ENCODE results near the gene CENPH. TPM values are rescaled to one million over a fixed set of nuclear protein-coding genes. Genes with fewer than 3 reads are reported as not detected.
A peak's percentile ranks its signal among the peaks of the same experiment; 100 is the strongest.
"Not testable (repeated sequence)": the region's sequence is repeated elsewhere in the genome, so short reads cannot be mapped to it uniquely, and the experiment has no call there.

CENPH gene
- total and polyA plus RNA-seq, 2 experiments from 2014 or later, result 22.2 to 26.7 TPM

GRCh38 chr5:69245031-69245430 lies 55.6 kb downstream of the CENPH start:
- TF ChIP-seq, protein P1, sequence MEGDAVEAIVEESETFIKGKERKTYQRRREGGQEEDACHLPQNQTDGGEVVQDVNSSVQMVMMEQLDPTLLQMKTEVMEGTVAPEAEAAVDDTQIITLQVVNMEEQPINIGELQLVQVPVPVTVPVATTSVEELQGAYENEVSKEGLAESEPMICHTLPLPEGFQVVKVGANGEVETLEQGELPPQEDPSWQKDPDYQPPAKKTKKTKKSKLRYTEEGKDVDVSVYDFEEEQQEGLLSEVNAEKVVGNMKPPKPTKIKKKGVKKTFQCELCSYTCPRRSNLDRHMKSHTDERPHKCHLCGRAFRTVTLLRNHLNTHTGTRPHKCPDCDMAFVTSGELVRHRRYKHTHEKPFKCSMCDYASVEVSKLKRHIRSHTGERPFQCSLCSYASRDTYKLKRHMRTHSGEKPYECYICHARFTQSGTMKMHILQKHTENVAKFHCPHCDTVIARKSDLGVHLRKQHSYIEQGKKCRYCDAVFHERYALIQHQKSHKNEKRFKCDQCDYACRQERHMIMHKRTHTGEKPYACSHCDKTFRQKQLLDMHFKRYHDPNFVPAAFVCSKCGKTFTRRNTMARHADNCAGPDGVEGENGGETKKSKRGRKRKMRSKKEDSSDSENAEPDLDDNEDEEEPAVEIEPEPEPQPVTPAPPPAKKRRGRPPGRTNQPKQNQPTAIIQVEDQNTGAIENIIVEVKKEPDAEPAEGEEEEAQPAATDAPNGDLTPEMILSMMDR (IDR thresholded peaks at IDR 0.05; ENCODE audit: low read depth, low read length), result no peak
- Histone ChIP-seq H3K4me3 (no peak overlapping the region), H3K4me1 (ENCODE audit: low read depth) (no peaks in the 10 kb centered on the region), H3K27me3 (no peaks in the 10 kb centered on the region), H3K9me3 (ENCODE audit: low read depth) (no peaks in the 10 kb centered on the region), H3K36me3 (no peaks in the 10 kb centered on the region), H3K27ac (no peak overlapping the region)
- no peak for DNase-seq (ENCODE audit: low read depth in 1 of 2, low spot score in 1 of 2)

DNA sequence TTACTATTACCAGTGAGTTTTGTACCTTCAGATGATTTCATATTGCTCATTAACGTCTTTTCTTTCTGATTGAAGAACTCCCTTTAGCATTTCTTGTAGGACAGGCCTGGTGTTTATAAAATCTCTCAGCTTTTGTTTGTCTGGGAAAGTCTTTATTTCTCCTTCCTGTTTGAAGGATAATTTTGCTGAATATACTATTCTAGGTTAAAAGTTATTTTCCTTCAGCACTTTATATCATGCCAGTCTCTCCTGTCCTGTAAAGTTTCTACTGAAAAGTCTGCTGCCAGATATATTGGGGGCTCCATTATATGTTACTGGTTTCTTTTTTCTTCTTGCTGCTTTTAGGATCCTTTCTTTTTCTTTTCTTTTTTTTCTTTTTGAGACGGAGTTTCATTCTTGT lies 58.6 kb downstream of the CENPH start:
- no peaks in the 10 kb centered on the region for H3K4me1 ChIP-seq (ENCODE audit: low read depth)
- H3K27me3 ChIP-seq, result no peaks in the 10 kb centered on the region
- no peak for DNase-seq (ENCODE audit: low read depth in 1 of 2, low spot score in 1 of 2)
- TF ChIP-seq, protein P1 (IDR thresholded peaks at IDR 0.05; ENCODE audit: low read depth, low read length), result no peak
- no peak overlapping the region for H3K4me3 ChIP-seq
- H3K27ac ChIP-seq, result no peak overlapping the region
- no peaks in the 10 kb centered on the region for H3K9me3 ChIP-seq (ENCODE audit: low read depth)
- no peaks in the 10 kb centered on the region for H3K36me3 ChIP-seq

DNA sequence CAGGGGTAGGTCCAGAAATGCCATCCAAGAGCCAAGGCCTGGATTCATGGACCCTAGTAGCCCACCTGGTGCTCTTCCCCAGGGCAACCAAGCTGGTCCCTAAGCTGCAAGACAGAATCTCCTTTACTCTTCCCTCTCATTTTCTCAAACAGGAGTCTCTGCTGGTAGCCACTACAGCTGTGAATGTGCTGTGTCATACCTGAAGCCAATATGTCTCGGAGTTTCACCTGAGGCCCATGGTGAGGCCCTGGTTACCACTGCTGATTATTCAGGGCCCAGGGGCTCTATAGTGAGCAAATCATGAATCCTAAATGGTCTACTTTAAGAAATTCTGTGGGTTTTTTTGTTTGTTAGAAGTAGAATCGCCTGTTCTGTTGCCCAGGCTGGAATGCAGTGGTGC lies 61.2 kb downstream of the CENPH start:
- Histone ChIP-seq H3K9me3 (ENCODE audit: low read depth) (no peaks in the 10 kb centered on the region), H3K27me3 (no peaks in the 10 kb centered on the region), H3K4me1 (ENCODE audit: low read depth) (no peaks in the 10 kb centered on the region), H3K36me3 (no peaks in the 10 kb centered on the region), H3K4me3 (no peak overlapping the region), H3K27ac (no peak overlapping the region)
- TF ChIP-seq, protein P1 (IDR thresholded peaks at IDR 0.05; ENCODE audit: low read depth, low read length), result no peak
- no peak for DNase-seq (ENCODE audit: low read depth in 1 of 2, low spot score in 1 of 2)

GRCh38 chr5:69252437-69252836 lies 63.1 kb downstream of the CENPH start:
- no peak overlapping the region for H3K27ac ChIP-seq
- no peak overlapping the region for H3K4me3 ChIP-seq
- H3K27me3 ChIP-seq, result no peaks in the 10 kb centered on the region
- DNase-seq (ENCODE audit: low read depth in 1 of 2, low spot score in 1 of 2), result no peak
- TF ChIP-seq, protein P1 (IDR thresholded peaks at IDR 0.05; ENCODE audit: low read depth, low read length), result no peak
- no peaks in the 10 kb centered on the region for H3K4me1 ChIP-seq (ENCODE audit: low read depth)
- no peaks in the 10 kb centered on the region for H3K9me3 ChIP-seq (ENCODE audit: low read depth)
- H3K36me3 ChIP-seq, result no peaks in the 10 kb centered on the region

DNA sequence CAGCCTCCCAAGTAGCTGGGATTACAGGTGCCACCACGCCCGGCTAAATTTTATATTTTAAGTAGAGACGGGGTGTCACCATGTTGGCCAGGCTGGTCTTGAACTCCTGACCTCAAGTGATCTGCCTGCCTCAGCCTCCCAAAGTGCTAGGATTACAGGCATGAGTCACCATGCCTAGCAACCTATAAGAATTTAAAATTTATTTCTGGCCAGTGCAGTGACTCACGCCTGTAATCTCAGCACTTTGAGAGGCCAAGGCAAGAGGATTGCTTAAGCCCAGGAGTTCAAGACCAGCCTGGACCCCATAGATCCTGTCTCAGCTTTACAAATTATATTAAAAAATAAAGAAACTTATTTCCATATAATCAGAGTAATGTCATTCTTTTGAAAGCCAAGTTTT lies 66.6 kb downstream of the CENPH start:
- peak in 1 of 2 donors; percentile 28 for DNase-seq (ENCODE audit: low read depth in 1 of 2, low spot score in 1 of 2)
- H3K36me3 ChIP-seq, result peaks cover 22% of the 10 kb centered on the region
- not testable (repeated sequence) for H3K27me3 ChIP-seq; H3K4me3 ChIP-seq; H3K9me3 ChIP-seq (ENCODE audit: low read depth); H3K4me1 ChIP-seq (ENCODE audit: low read depth); H3K27ac ChIP-seq

DNA sequence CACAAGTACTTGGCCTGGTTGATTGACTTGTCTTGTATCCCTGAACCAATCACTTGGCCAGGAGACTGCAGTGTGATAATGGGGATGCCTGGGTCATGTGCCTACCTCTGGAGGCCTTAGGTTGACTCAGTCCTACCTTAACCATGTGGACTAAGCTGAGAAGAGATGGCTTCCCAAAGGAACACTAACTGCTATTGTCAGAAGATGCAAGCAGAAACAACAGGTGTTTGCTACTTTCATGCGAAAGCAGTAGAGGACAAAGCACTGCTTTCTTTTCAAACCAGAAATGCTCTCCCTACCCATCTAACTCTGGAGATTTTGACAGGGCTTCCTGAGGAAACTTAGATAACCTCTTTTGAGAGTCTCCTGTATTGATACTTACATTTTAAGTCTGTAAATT lies 68.2 kb downstream of the CENPH start:
- Histone ChIP-seq H3K4me1 (ENCODE audit: low read depth) (no peaks in the 10 kb centered on the region), H3K4me3 (no peak overlapping the region), H3K36me3 (peaks cover 25% of the 10 kb centered on the region), H3K9me3 (ENCODE audit: low read depth) (no peaks in the 10 kb centered on the region), H3K27me3 (no peaks in the 10 kb centered on the region), H3K27ac (no peak overlapping the region)
- no peak for DNase-seq (ENCODE audit: low read depth in 1 of 2, low spot score in 1 of 2)
- TF ChIP-seq, protein P1 (IDR thresholded peaks at IDR 0.05; ENCODE audit: low read depth, low read length), result no peak

Other genes with a start within 250 kb of the CENPH start
- gene SLC30A5, start 95.6 kb upstream of the CENPH start, total RNA-seq, result 39.0 and 41.2 TPM in 2 replicates
- 45.5 and 54.3 TPM in 2 replicates for gene SLC30A5, start 95.6 kb upstream of the CENPH start, polyA plus RNA-seq
- gene CCNB1, start 22.4 kb upstream of the CENPH start, total RNA-seq, result 24.1 and 143 TPM in 2 replicates
- 37.1 and 281 TPM in 2 replicates for gene CCNB1, start 22.4 kb upstream of the CENPH start, polyA plus RNA-seq
- gene CDK7, start 45.3 kb downstream of the CENPH start, total RNA-seq, result 17.3 and 87.5 TPM in 2 replicates
- 27.8 and 38.4 TPM in 2 replicates for gene CDK7, start 45.3 kb downstream of the CENPH start, polyA plus RNA-seq
- 0.81 and 4.4 TPM in 2 replicates for gene CCDC125, start 143.2 kb downstream of the CENPH start, total RNA-seq
- gene CCDC125, start 143.2 kb downstream of the CENPH start, polyA plus RNA-seq, result 0.65 and 1.9 TPM in 2 replicates
- gene AK6, start 179.9 kb downstream of the CENPH start, total RNA-seq, result 13.4 and 22.5 TPM in 2 replicates
- 69.7 and 70.6 TPM in 2 replicates for gene AK6, start 179.9 kb downstream of the CENPH start, polyA plus RNA-seq
- 65.6 and 80.4 TPM in 2 replicates for gene TAF9, start 179.9 kb downstream of the CENPH start, total RNA-seq
- gene TAF9, start 179.9 kb downstream of the CENPH start, polyA plus RNA-seq, result 104 and 110 TPM in 2 replicates
- gene RAD17, start 180.2 kb downstream of the CENPH start, total RNA-seq, result 18.8 and 26.0 TPM in 2 replicates
- gene RAD17, start 180.2 kb downstream of the CENPH start, polyA plus RNA-seq, result 29.0 and 34.1 TPM in 2 replicates
- 3.7 and 4.9 TPM in 2 replicates for gene MARVELD2, start 225.5 kb downstream of the CENPH start, total RNA-seq
- 4.9 TPM in 2 replicates for gene MARVELD2, start 225.5 kb downstream of the CENPH start, polyA plus RNA-seq

All from cardiac muscle cell (in vitro differentiated cells and primary cell).